Lower leg skin (tissue), 4 donors: ENCODE measurements around the gene KLHL40. TPM values are rescaled to one million over a fixed set of nuclear protein-coding genes. Genes with fewer than 3 reads are reported as not detected.

ENCODE experiments used
- DNase-seq, 2 donors: peaks; one replicate each; pipeline ENCODE4 v3.0.0-alpha.2; 2019; ENCODE audit warnings: low spot score in 2 of 2
- H3K4me3 ChIP-seq: fragments of 200-600 bp; sonication (generic); 2 replicates; pipeline ENCODE4 v1.5.1; 2017; ENCODE audit warnings: mild to moderate bottlenecking, low read depth; ENCODE audit not compliant: poor library complexity, severe bottlenecking
- CTCF ChIP-seq, 3 donors: fragments of 450-650 bp; IDR thresholded peaks; one replicate each; pipeline ENCODE4 v1.5.1; 2016; ENCODE audit warnings: antibody characterized with exemption in 3 of 3, mild to moderate bottlenecking in 3 of 3, moderate library complexity in 2 of 3
- POLR2A ChIP-seq, 2 donors: fragments of 450-650 bp; IDR thresholded peaks; one replicate each; pipeline ENCODE4 v1.6.1; 2016 to 2017; ENCODE audit warnings: antibody characterized with exemption in 2 of 2, mild to moderate bottlenecking in 1 of 2, moderate library complexity in 1 of 2
- WGBS, 2 donors: methylation state at CpG; one replicate each; pipeline ENCODE4 v1.1.5; 2018; 5-methylcytosine and 5-hydroxymethylcytosine counted together
- intact Hi-C: fragments of 100-400 bp; cut with DNase I; formaldehyde crosslinking; loops from one replicate; pipeline ENCODE4 v1.15.0; 2023; ENCODE audit warnings: low total_unique reads
- total RNA-seq, 4 donors: library from RNA; depleted of rRNA; stranded (reverse); fragments of >200 nt; gene quantifications; one replicate each; pipeline ENCODE4 v1.1.0, GENCODE V29; 2016

KLHL40 gene
- total RNA-seq, 4 donors from 2014 or later = not detected

- TF ChIP-seq POLR2A (IDR thresholded peaks at IDR 0.05) (no peak), CTCF (IDR thresholded peaks at IDR 0.05) (no peak)
- no peak overlapping the region for H3K4me3 ChIP-seq
- 26 to 83% methylated on average over 1 to 4 of the region's 4 CpGs for WGBS, 2 donors
- intact Hi-C loops = no loop called here
- DNase-seq = peak; percentile 36 to 93
Observed at GRCh38 chr3:42655331-42655888, 29.9 kb upstream of the KLHL40 start.

- H3K4me3 ChIP-seq = no peak overlapping the region
- 78 to 80% methylated on average over 6 of the region's 6 CpGs for WGBS, 2 donors
- intact Hi-C loops = no loop called here
- peak in 1 of 2 donors; percentile 22 for DNase-seq
- no peak for TF ChIP-seq CTCF (IDR thresholded peaks at IDR 0.05)
- no peak for TF ChIP-seq POLR2A (IDR thresholded peaks at IDR 0.05)
Observed at GRCh38 chr3:42655980-42656679, 29.2 kb upstream of the KLHL40 start.

- intact Hi-C loops = no loop called here
- no peak overlapping the region for H3K4me3 ChIP-seq
- DNase-seq = no peak
- WGBS, 2 donors = 75 to 86% methylated on average over 8 to 9 of the region's 9 CpGs
- TF ChIP-seq CTCF (IDR thresholded peaks at IDR 0.05) (no peak), POLR2A (IDR thresholded peaks at IDR 0.05) (no peak)
Observed at GRCh38 chr3:42656680-42657610, 28.4 kb upstream of the KLHL40 start.

- TF ChIP-seq POLR2A (IDR thresholded peaks at IDR 0.05) (no peak), CTCF (IDR thresholded peaks at IDR 0.05) (no peak)
- no peak for DNase-seq
- 86 to 92% methylated on average over 3 to 4 of the region's 4 CpGs for WGBS, 2 donors
- no peak overlapping the region for H3K4me3 ChIP-seq
- intact Hi-C loops = no loop called here
Observed at GRCh38 chr3:42657675-42658074, 27.7 kb upstream of the KLHL40 start.

- TF ChIP-seq CTCF (IDR thresholded peaks at IDR 0.05) (no peak), POLR2A (IDR thresholded peaks at IDR 0.05) (no peak)
- 88 to 90% methylated on average over 29 to 34 of the region's 34 CpGs for WGBS, 2 donors
- no peak for DNase-seq
Observed at GRCh38 chr3:42658091-42658770, 27.1 kb upstream of the KLHL40 start.

More at GRCh38 chr3:42658091-42658770, 27.1 kb upstream of the KLHL40 start:
- H3K4me3 ChIP-seq = no peak overlapping the region
- intact Hi-C loops = no loop called here
